Measurements from ENCODE around the gene DCLK1. TPM values are rescaled to one million over a fixed set of nuclear protein-coding genes. Genes with fewer than 3 reads are reported as not detected.
"Not testable (repeated sequence)": the region's sequence is repeated elsewhere in the genome, so short reads cannot be mapped to it uniquely, and the experiment has no call there.

Gene DCLK1
- total RNA-seq, 2 donors from 2014 or later = not detected

- Mint-ChIP-seq H3K27ac (no peak overlapping the region), H3K36me3 (no peaks in the 10 kb centered on the region), H3K9me3 (peaks cover 0 to 10% of the 10 kb centered on the region in 2 donors)
- no peak for ATAC-seq
- no peak for DNase-seq (ENCODE audit: low spot score in 2 of 2)
Measured at GRCh38 chr13:36072152-36072935, 58.8 kb downstream of the DCLK1 start.

GRCh38 chr13:36070504-36071192, 60.5 kb downstream of the DCLK1 start:
- not testable (repeated sequence) for H3K36me3 Mint-ChIP-seq; DNase-seq (ENCODE audit: low spot score in 2 of 2); ATAC-seq; H3K9me3 Mint-ChIP-seq; H3K27ac Mint-ChIP-seq

GRCh38 chr13:36069881-36070366, 61.3 kb downstream of the DCLK1 start:
- ATAC-seq = no peak
- no peak overlapping the region for H3K27ac Mint-ChIP-seq
- H3K9me3 Mint-ChIP-seq = peaks cover 0 to 5% of the 10 kb centered on the region in 2 donors

GRCh38 chr13:36068991-36069390, 62.2 kb downstream of the DCLK1 start:
- no peak for ATAC-seq
- Mint-ChIP-seq H3K27ac (no peak overlapping the region), H3K9me3 (peaks cover 0 to 5% of the 10 kb centered on the region in 2 donors), H3K36me3 (no peaks in the 10 kb centered on the region)
- no peak for DNase-seq (ENCODE audit: low spot score in 2 of 2)

More at GRCh38 chr13:36069881-36070366, 61.3 kb downstream of the DCLK1 start:
- no peaks in the 10 kb centered on the region for H3K36me3 Mint-ChIP-seq
- no peak for DNase-seq (ENCODE audit: low spot score in 2 of 2)

- no peaks in the 10 kb centered on the region for H3K36me3 Mint-ChIP-seq
- ATAC-seq = no peak
- no peak for DNase-seq (ENCODE audit: low spot score in 2 of 2)
- H3K27ac Mint-ChIP-seq = no peak overlapping the region
- peaks cover 0 to 5% of the 10 kb centered on the region in 2 donors for H3K9me3 Mint-ChIP-seq
Measured at GRCh38 chr13:36068566-36068965, 62.6 kb downstream of the DCLK1 start.

GRCh38 chr13:36067746-36068381, 63.3 kb downstream of the DCLK1 start:
- DNase-seq (ENCODE audit: low spot score in 2 of 2) = no peak
- peaks cover 0 to 5% of the 10 kb centered on the region in 2 donors for H3K9me3 Mint-ChIP-seq
- ATAC-seq = no peak
- no peaks in the 10 kb centered on the region for H3K36me3 Mint-ChIP-seq
- no peak overlapping the region for H3K27ac Mint-ChIP-seq

GRCh38 chr13:36062249-36062648, 68.9 kb downstream of the DCLK1 start:
- H3K27ac Mint-ChIP-seq = no peak overlapping the region
- DNase-seq (ENCODE audit: low spot score in 2 of 2) = no peak
- no peak for ATAC-seq
- H3K9me3 Mint-ChIP-seq = peaks cover 0 to 3% of the 10 kb centered on the region in 2 donors
- H3K36me3 Mint-ChIP-seq = no peaks in the 10 kb centered on the region

- Mint-ChIP-seq H3K36me3 (no peaks in the 10 kb centered on the region), H3K27ac (no peak overlapping the region), H3K9me3 (peaks cover 0 to 3% of the 10 kb centered on the region in 2 donors)
- DNase-seq (ENCODE audit: low spot score in 2 of 2) (no peak), ATAC-seq (no peak)
Measured at GRCh38 chr13:36061621-36062020, 69.6 kb downstream of the DCLK1 start.

- H3K27ac Mint-ChIP-seq = no peak overlapping the region
- no peaks in the 10 kb centered on the region for H3K36me3 Mint-ChIP-seq
- ATAC-seq = no peak
- peaks cover 0 to 3% of the 10 kb centered on the region in 2 donors for H3K9me3 Mint-ChIP-seq
- no peak for DNase-seq (ENCODE audit: low spot score in 2 of 2)
Measured at GRCh38 chr13:36061054-36061453, 70.1 kb downstream of the DCLK1 start.

- DNase-seq (ENCODE audit: low spot score in 2 of 2) (no peak), ATAC-seq (no peak)
- H3K9me3 Mint-ChIP-seq = peaks cover 0 to 8% of the 10 kb centered on the region in 2 donors
- H3K27ac Mint-ChIP-seq = no peak overlapping the region
- H3K36me3 Mint-ChIP-seq = no peaks in the 10 kb centered on the region
Measured at GRCh38 chr13:36059321-36059720, 71.9 kb downstream of the DCLK1 start.

GRCh38 chr13:36058116-36058515, 73.1 kb downstream of the DCLK1 start:
- DNase-seq (ENCODE audit: low spot score in 2 of 2) (no peak), ATAC-seq (no peak)
- Mint-ChIP-seq H3K36me3 (no peaks in the 10 kb centered on the region), H3K27ac (no peak overlapping the region), H3K9me3 (peaks cover 0 to 10% of the 10 kb centered on the region in 2 donors)

- no peak for ATAC-seq
- H3K9me3 Mint-ChIP-seq = peaks cover 0 to 10% of the 10 kb centered on the region in 2 donors
- no peak for DNase-seq (ENCODE audit: low spot score in 2 of 2)
- no peaks in the 10 kb centered on the region for H3K36me3 Mint-ChIP-seq
- H3K27ac Mint-ChIP-seq = no peak overlapping the region
Measured at GRCh38 chr13:36057547-36057946, 73.6 kb downstream of the DCLK1 start.

- H3K27ac Mint-ChIP-seq = no peak overlapping the region
- DNase-seq (ENCODE audit: low spot score in 2 of 2) (no peak), ATAC-seq (no peak)
- peaks cover 0 to 7% of the 10 kb centered on the region in 2 donors for H3K9me3 Mint-ChIP-seq
- no peaks in the 10 kb centered on the region for H3K36me3 Mint-ChIP-seq
Measured at GRCh38 chr13:36057041-36057440, 74.1 kb downstream of the DCLK1 start.

- H3K27ac Mint-ChIP-seq = no peak overlapping the region
- peaks cover 0 to 7% of the 10 kb centered on the region in 2 donors for H3K9me3 Mint-ChIP-seq
- no peaks in the 10 kb centered on the region for H3K36me3 Mint-ChIP-seq
- DNase-seq (ENCODE audit: low spot score in 2 of 2) (no peak), ATAC-seq (no peak)
Measured at GRCh38 chr13:36055366-36055765, 75.8 kb downstream of the DCLK1 start.

GRCh38 chr13:36054041-36054440, 77.1 kb downstream of the DCLK1 start:
- no peaks in the 10 kb centered on the region for H3K36me3 Mint-ChIP-seq
- H3K27ac Mint-ChIP-seq = no peak overlapping the region
- ATAC-seq (no peak), DNase-seq (ENCODE audit: low spot score in 2 of 2) (no peak)
- H3K9me3 Mint-ChIP-seq = peaks cover 0 to 7% of the 10 kb centered on the region in 2 donors

GRCh38 chr13:36051082-36051481, 80.1 kb downstream of the DCLK1 start:
- H3K9me3 Mint-ChIP-seq = peaks cover 0 to 7% of the 10 kb centered on the region in 2 donors
- no peaks in the 10 kb centered on the region for H3K36me3 Mint-ChIP-seq
- DNase-seq (ENCODE audit: low spot score in 2 of 2) = no peak
- no peak overlapping the region for H3K27ac Mint-ChIP-seq
- ATAC-seq = no peak

GRCh38 chr13:36046672-36047071, 84.5 kb downstream of the DCLK1 start:
- peaks cover 0 to 4% of the 10 kb centered on the region in 2 donors for H3K9me3 Mint-ChIP-seq
- DNase-seq (ENCODE audit: low spot score in 2 of 2) (no peak), ATAC-seq (no peak)
- no peaks in the 10 kb centered on the region for H3K36me3 Mint-ChIP-seq
- H3K27ac Mint-ChIP-seq = no peak overlapping the region

Data from activated naive CD4-positive, alpha-beta T cell treated with anti-CD3 and anti-CD28 coated beads, Interleukin-2, amount 50 U/mL, for 72 hours (primary cell).